NOMO-1 treated with DMSO at 0.1 percent for 48 hours (cell line): Measurements from ENCODE around the gene POR.
A peak's percentile ranks its signal among the peaks of the same experiment; 100 is the strongest.
"Not testable (repeated sequence)": the region's sequence is repeated elsewhere in the genome, so short reads cannot be mapped to it uniquely, and the experiment has no call there.

Experiments used
- DNase-seq: peaks from one replicate; lab custom pipeline; 2025; ENCODE audit not compliant: unreplicated experiment; lab: John Stamatoyannopoulos, UW

POR gene

GRCh38 chr7:75988568-75989499, 73.9 kb downstream of the POR start:
- DNase-seq, result no peak

- DNase-seq, result no peak
These were observed 74.8 kb downstream of the POR start for GRCh38 chr7:75989500-75990388.

- no peak for DNase-seq
These were observed 76.7 kb downstream of the POR start for GRCh38 chr7:75991531-75992082.

GRCh38 chr7:75992083-75992755, 77.3 kb downstream of the POR start:
- DNase-seq, result no peak

GRCh38 chr7:75993689-75994387, 78.9 kb downstream of the POR start:
- no peak for DNase-seq

GRCh38 chr7:75994388-75995051, 79.6 kb downstream of the POR start, which contains the start of gene TMEM120A:
Gene TMEM120A (minus strand): TSS chr7:75994595. CDS start chr7:75994570, 25 bp downstream.
- DNase-seq, result peak; percentile 99

- no peak for DNase-seq
These were observed 80.1 kb downstream of the POR start for GRCh38 chr7:75995052-75995471.

- no peak for DNase-seq
These were observed 81.0 kb downstream of the POR start for GRCh38 chr7:75995996-75996395.

GRCh38 chr7:75996476-75996875, 81.5 kb downstream of the POR start:
- no peak for DNase-seq

GRCh38 chr7:75998038-75998437, 83.1 kb downstream of the POR start:
- DNase-seq, result no peak

- DNase-seq, result no peak
These were observed 85.6 kb downstream of the POR start for GRCh38 chr7:76000566-76000965.

- DNase-seq, result no peak
These were observed 87.2 kb downstream of the POR start for GRCh38 chr7:76002139-76002538.

- no peak for DNase-seq
These were observed 87.9 kb downstream of the POR start for GRCh38 chr7:76002822-76003221.

GRCh38 chr7:76003351-76003750, 88.4 kb downstream of the POR start:
- DNase-seq, result no peak

- not testable (repeated sequence) for DNase-seq
These were observed 90.0 kb downstream of the POR start for GRCh38 chr7:76005004-76005403.

- DNase-seq, result no peak
These were observed 93.3 kb downstream of the POR start for GRCh38 chr7:76008156-76008687.

GRCh38 chr7:76009672-76010600, 95.0 kb downstream of the POR start:
- DNase-seq, result no peak

- DNase-seq, result no peak
These were observed 96.5 kb downstream of the POR start for GRCh38 chr7:76011442-76011861.
